ENCODE data around the gene AICDA.

GRCh38 chr12:8636581-8636980, 23.9 kb upstream of the AICDA start:
- TF ChIP-seq POLR2A (IDR thresholded peaks at IDR 0.05) (no peak), CTCF (IDR thresholded peaks at IDR 0.05) (no peak)
